C4-2B (cell line): ENCODE data around the gene TMEM229B.

ENCODE experiments used
- CTCF ChIP-seq: fragments of 450-650 bp; conservative IDR thresholded peaks from 2 replicates; pipeline ENCODE4 v1.5.1; 2017; ENCODE audit warnings: mild to moderate bottlenecking
- ZFX ChIP-seq: fragments of 450-650 bp; IDR thresholded peaks from 2 replicates; pipeline ENCODE4 v1.6.1; 2017

GRCh38 chr14:67524634-67524963 is 36.1 kb upstream of the TMEM229B start:
- TF ChIP-seq CTCF (no peak), ZFX (no peak)
